CD4-positive, alpha-beta T cell (primary cell): ENCODE results near the gene ATP8A2. TPM values are rescaled to one million over a fixed set of nuclear protein-coding genes. Genes with fewer than 3 reads are reported as not detected.

Experiments
- ATAC-seq: fragments of 200-7000 bp; cut with Tn5 transposase; one replicate; pipeline ENCODE4 v1.10.0; 2022; ENCODE audit warnings: mild to moderate bottlenecking; ENCODE audit not compliant: poor library complexity
- CTCF ChIA-PET: fragments of 350-600 bp; sonication (Branson Sonifier 250); formaldehyde crosslinking; loops from one replicate; lab custom pipeline; 2021; ENCODE audit warnings: antibody characterized with exemption, inconsistent platforms; lab: Charles Lee
- POLR2A ChIA-PET: fragments of 350-600 bp; sonication (Branson Sonifier 250); formaldehyde crosslinking; loops from one replicate; lab custom pipeline; 2021; ENCODE audit warnings: antibody characterized with exemption, inconsistent platforms; lab: Charles Lee
- DNase-seq, 14 experiments: peaks; one replicate each; pipeline ENCODE4 v3.0.0-alpha.2; 2013 to 2020; ENCODE audit warnings: mixed read lengths in 2 of 14
- H3K27ac ChIP-seq, 2 donors: one replicate each; pipeline versions ENCODE4 v1.5.1 to v1.7.0; 2013; ENCODE audit warnings: low read length in 2 of 2, low read depth in 1 of 2, mild to moderate bottlenecking in 1 of 2
- H3K27me3 ChIP-seq, 2 experiments: 1 replicate in 1 of 2; 2 replicates in 1 of 2; pipeline versions ENCODE4 v1.6.1 to v1.7.0; 2013; ENCODE audit warnings: low read length in 2 of 2, control low read depth in 1 of 2, mild to moderate bottlenecking in 1 of 2, moderate library complexity in 1 of 2; ENCODE audit not compliant: insufficient read depth in 2 of 2, control insufficient read depth in 1 of 2
- H3K36me3 ChIP-seq: one replicate; pipeline ENCODE4 v1.6.1; 2013; ENCODE audit warnings: low read length, control low read depth; ENCODE audit not compliant: insufficient read depth
- H3K4me1 ChIP-seq: one replicate; pipeline ENCODE4 v1.6.1; 2013; ENCODE audit warnings: low read length, control low read depth; ENCODE audit not compliant: insufficient read depth
- H3K4me3 ChIP-seq: one replicate; pipeline ENCODE4 v1.5.1; 2013; ENCODE audit warnings: mild to moderate bottlenecking, low read length, moderate library complexity
- H3K9me3 ChIP-seq, 2 experiments: 1 replicate in 1 of 2; 2 replicates in 1 of 2; pipeline versions ENCODE4 v1.6.1 to v1.7.0; 2013; ENCODE audit warnings: low read length in 2 of 2, mild to moderate bottlenecking in 2 of 2, control low read depth in 1 of 2, moderate library complexity in 1 of 2; ENCODE audit not compliant: control insufficient read depth in 1 of 2, insufficient read depth in 1 of 2
- H3K27ac Mint-ChIP-seq: one replicate; pipeline ENCODE4 v1.8.0; 2020; ENCODE audit warnings: mixed read lengths
- H3K27me3 Mint-ChIP-seq: one replicate; pipeline ENCODE4 v1.8.0; 2021; ENCODE audit warnings: mixed read lengths
- H3K36me3 Mint-ChIP-seq: one replicate; pipeline ENCODE4 v1.8.0; 2021; ENCODE audit warnings: low read depth, mixed read lengths
- H3K4me1 Mint-ChIP-seq: one replicate; pipeline ENCODE4 v1.8.0; 2021; ENCODE audit warnings: low read depth, mixed read lengths
- H3K4me3 Mint-ChIP-seq: one replicate; pipeline ENCODE4 v1.8.0; 2020; ENCODE audit warnings: mild to moderate bottlenecking, mixed read lengths
- H3K9me3 Mint-ChIP-seq: one replicate; pipeline ENCODE4 v1.8.0; 2020; ENCODE audit warnings: mixed read lengths
- CTCF ChIP-seq: fragments of 200-600 bp; IDR thresholded peaks from one replicate; pipeline ENCODE4 v1.8.0; 2022; ENCODE audit warnings: antibody characterized with exemption, mild to moderate bottlenecking
- intact Hi-C, 2 experiments: fragments of 100-400 bp; cut with DNase I in 1 of 2; cut with micrococcal nuclease in 1 of 2; formaldehyde crosslinking; loops; one replicate each; pipeline versions ENCODE4 v1.15.1 to v1.9.0; 2023 to 2025; cut with DNase I, micrococcal nuclease
- total RNA-seq, 174 experiments: library from RNA in 2 of 174; stranded (reverse) in 2 of 174; gene quantifications; one replicate each; pipeline ENCODE4 v1.2.3 and lab custom pipeline; 2021 to 2026

ATP8A2 gene
- total RNA-seq, 2 experiments from 2014 or later = 0.22 to 0.36 TPM

- peaks cover 0 to 8% of the 10 kb centered on the region in 2 experiments for H3K9me3 ChIP-seq
- ChIA-PET POLR2A (no interaction called here), CTCF (no interaction called here)
- TF ChIP-seq CTCF = no peak
- H3K27ac ChIP-seq = no peak overlapping the region
- DNase-seq (no peak), ATAC-seq (no peak)
- H3K4me3 ChIP-seq = no peak overlapping the region
- H3K4me1 Mint-ChIP-seq = no peaks in the 10 kb centered on the region
- no peaks in the 10 kb centered on the region for H3K36me3 ChIP-seq
- no peaks in the 10 kb centered on the region for H3K9me3 Mint-ChIP-seq
- H3K4me3 Mint-ChIP-seq = no peak overlapping the region
- H3K4me1 ChIP-seq = no peaks in the 10 kb centered on the region
- no peaks in the 10 kb centered on the region for H3K36me3 Mint-ChIP-seq
- peaks cover 2 to 10% of the 10 kb centered on the region in 2 experiments for H3K27me3 ChIP-seq
- H3K27ac Mint-ChIP-seq = no peak overlapping the region
- intact Hi-C loops = no loop called here
- peaks cover 28% of the 10 kb centered on the region for H3K27me3 Mint-ChIP-seq
Measured at GRCh38 chr13:25406377-25406776, 34.6 kb downstream of the ATP8A2 start.

GRCh38 chr13:25409938-25410337 is 38.2 kb downstream of the ATP8A2 start:
- Mint-ChIP-seq H3K27me3 (peaks cover 9% of the 10 kb centered on the region), H3K36me3 (no peaks in the 10 kb centered on the region), H3K9me3 (no peaks in the 10 kb centered on the region), H3K4me3 (no peak overlapping the region), H3K4me1 (no peaks in the 10 kb centered on the region), H3K27ac (no peak overlapping the region)
- TF ChIP-seq CTCF = no peak
- H3K9me3 ChIP-seq = peaks cover 0 to 4% of the 10 kb centered on the region in 2 experiments
- H3K4me1 ChIP-seq = no peaks in the 10 kb centered on the region
- ATAC-seq (no peak), DNase-seq (no peak)
- no peaks in the 10 kb centered on the region for H3K36me3 ChIP-seq
- intact Hi-C loops = no loop called here
- peaks cover 0 to 2% of the 10 kb centered on the region in 2 experiments for H3K27me3 ChIP-seq
- H3K4me3 ChIP-seq = no peak overlapping the region
- POLR2A ChIA-PET = no interaction called here
- no peak overlapping the region for H3K27ac ChIP-seq
- CTCF ChIA-PET = no interaction called here

GRCh38 chr13:25415241-25415640 is 43.5 kb downstream of the ATP8A2 start:
- no peaks in the 10 kb centered on the region for H3K36me3 ChIP-seq
- DNase-seq (no peak), ATAC-seq (no peak)
- intact Hi-C loops = no loop called here
- peaks cover 45% of the 10 kb centered on the region for H3K27me3 Mint-ChIP-seq
- H3K4me3 Mint-ChIP-seq = no peak overlapping the region
- no peak overlapping the region for H3K4me3 ChIP-seq
- H3K9me3 ChIP-seq = peaks cover 0 to 3% of the 10 kb centered on the region in 2 experiments
- H3K27ac Mint-ChIP-seq = no peak overlapping the region
- ChIA-PET POLR2A (no interaction called here), CTCF (no interaction called here)
- H3K9me3 Mint-ChIP-seq = no peaks in the 10 kb centered on the region
- TF ChIP-seq CTCF = no peak
- no peaks in the 10 kb centered on the region for H3K36me3 Mint-ChIP-seq
- H3K4me1 Mint-ChIP-seq = no peaks in the 10 kb centered on the region
- H3K27ac ChIP-seq = no peak overlapping the region
- no peaks in the 10 kb centered on the region for H3K4me1 ChIP-seq
- no peaks in the 10 kb centered on the region for H3K27me3 ChIP-seq
